GM19239 (cell line): ENCODE results near the gene IGSF23.
A peak's percentile ranks its signal among the peaks of the same experiment; 100 is the strongest.

Experiments
- DNase-seq: peaks from one replicate; pipeline ENCODE4 v3.0.0; 2011; ENCODE audit warnings: low spot score; ENCODE audit not compliant: insufficient read length
- FAIRE-seq: peaks from 2 replicates; lab custom pipeline; 2011; peaks lifted over from hg19 to GRCh38; lab: Jason Lieb, UNC

IGSF23 gene

GRCh38 chr19:44613295-44614178 lies at the start of gene IGSF23:
TSS of gene IGSF23 (plus strand) at chr19:44613563. CDS start at chr19:44613646, 83 bp downstream.
- DNase-seq (no peak), FAIRE-seq (no peak)

GRCh38 chr19:44566984-44567383 lies 46.4 kb upstream of the IGSF23 start:
- FAIRE-seq (no peak), DNase-seq (no peak)

GRCh38 chr19:44567745-44568144 lies 45.6 kb upstream of the IGSF23 start:
- FAIRE-seq = no peak
- DNase-seq = no peak

GRCh38 chr19:44570603-44570983 lies 42.8 kb upstream of the IGSF23 start:
- DNase-seq (no peak), FAIRE-seq (no peak)

GRCh38 chr19:44570984-44571684 lies 42.2 kb upstream of the IGSF23 start:
- FAIRE-seq (peak; percentile 4), DNase-seq (peak; percentile 22)

- no peak for DNase-seq
- FAIRE-seq = no peak
Measured at GRCh38 chr19:44571830-44572580, 41.4 kb upstream of the IGSF23 start.

- FAIRE-seq (no peak), DNase-seq (no peak)
Measured at GRCh38 chr19:44572581-44572900, 40.8 kb upstream of the IGSF23 start.

GRCh38 chr19:44573183-44573582 lies 40.2 kb upstream of the IGSF23 start:
- DNase-seq (no peak), FAIRE-seq (no peak)

GRCh38 chr19:44573627-44574026 lies 39.7 kb upstream of the IGSF23 start:
- DNase-seq = no peak

GRCh38 chr19:44574186-44574950 lies 39.0 kb upstream of the IGSF23 start:
- DNase-seq = no peak
- no peak for FAIRE-seq

More at GRCh38 chr19:44573627-44574026, 39.7 kb upstream of the IGSF23 start:
- FAIRE-seq = no peak

GRCh38 chr19:44575116-44575700 lies 38.2 kb upstream of the IGSF23 start:
- no peak for FAIRE-seq
- DNase-seq = no peak

GRCh38 chr19:44576843-44577565 lies 36.4 kb upstream of the IGSF23 start:
- FAIRE-seq (no peak), DNase-seq (no peak)

- no peak for FAIRE-seq
- no peak for DNase-seq
Measured at GRCh38 chr19:44577566-44577874, 35.8 kb upstream of the IGSF23 start.

GRCh38 chr19:44579663-44580365 lies 33.5 kb upstream of the IGSF23 start:
- no peak for DNase-seq
- FAIRE-seq = no peak

GRCh38 chr19:44580366-44580895 lies 32.9 kb upstream of the IGSF23 start:
- FAIRE-seq (no peak), DNase-seq (no peak)

GRCh38 chr19:44581288-44581687 lies 32.1 kb upstream of the IGSF23 start:
- DNase-seq = no peak
- no peak for FAIRE-seq

- FAIRE-seq (no peak), DNase-seq (no peak)
Measured at GRCh38 chr19:44582581-44583265, 30.6 kb upstream of the IGSF23 start.
